Activated T-cell treated with anti-CD3 and anti-CD28 coated beads, Interleukin-2, amount 50 U/mL, for 24 hours (primary cell): Measurements from ENCODE around the gene CCDC201.

ENCODE experiments used
- DNase-seq: peaks from one replicate; pipeline ENCODE4 v3.0.0-alpha.2; 2020
- H3K27ac Mint-ChIP-seq: 2 replicates; pipeline ENCODE4 v1.8.0; 2020; ENCODE audit warnings: mild to moderate bottlenecking, mixed read lengths
- H3K27me3 Mint-ChIP-seq: 2 replicates; pipeline ENCODE4 v1.8.0; 2020; ENCODE audit warnings: mixed read lengths
- H3K36me3 Mint-ChIP-seq: 2 replicates; pipeline ENCODE4 v1.8.0; 2020; ENCODE audit warnings: low read depth, mixed read lengths
- H3K4me1 Mint-ChIP-seq: 2 replicates; pipeline ENCODE4 v1.8.0; 2020; ENCODE audit warnings: low read depth, mixed read lengths
- H3K4me3 Mint-ChIP-seq: 2 replicates; pipeline ENCODE4 v1.8.0; 2020; ENCODE audit warnings: mild to moderate bottlenecking, moderate library complexity, mixed read lengths
- H3K9me3 Mint-ChIP-seq: 2 replicates; pipeline ENCODE4 v1.8.0; 2020; ENCODE audit warnings: mixed read lengths

Gene CCDC201

GRCh38 chr7:45888993-45889366 is 16.1 kb upstream of the CCDC201 start:
- Mint-ChIP-seq H3K9me3 (no peaks in the 10 kb centered on the region), H3K36me3 (no peaks in the 10 kb centered on the region), H3K4me3 (no peak overlapping the region), H3K27me3 (peaks cover 81% of the 10 kb centered on the region), H3K4me1 (peaks cover 3% of the 10 kb centered on the region), H3K27ac (no peak overlapping the region)
- DNase-seq = no peak

DNA sequence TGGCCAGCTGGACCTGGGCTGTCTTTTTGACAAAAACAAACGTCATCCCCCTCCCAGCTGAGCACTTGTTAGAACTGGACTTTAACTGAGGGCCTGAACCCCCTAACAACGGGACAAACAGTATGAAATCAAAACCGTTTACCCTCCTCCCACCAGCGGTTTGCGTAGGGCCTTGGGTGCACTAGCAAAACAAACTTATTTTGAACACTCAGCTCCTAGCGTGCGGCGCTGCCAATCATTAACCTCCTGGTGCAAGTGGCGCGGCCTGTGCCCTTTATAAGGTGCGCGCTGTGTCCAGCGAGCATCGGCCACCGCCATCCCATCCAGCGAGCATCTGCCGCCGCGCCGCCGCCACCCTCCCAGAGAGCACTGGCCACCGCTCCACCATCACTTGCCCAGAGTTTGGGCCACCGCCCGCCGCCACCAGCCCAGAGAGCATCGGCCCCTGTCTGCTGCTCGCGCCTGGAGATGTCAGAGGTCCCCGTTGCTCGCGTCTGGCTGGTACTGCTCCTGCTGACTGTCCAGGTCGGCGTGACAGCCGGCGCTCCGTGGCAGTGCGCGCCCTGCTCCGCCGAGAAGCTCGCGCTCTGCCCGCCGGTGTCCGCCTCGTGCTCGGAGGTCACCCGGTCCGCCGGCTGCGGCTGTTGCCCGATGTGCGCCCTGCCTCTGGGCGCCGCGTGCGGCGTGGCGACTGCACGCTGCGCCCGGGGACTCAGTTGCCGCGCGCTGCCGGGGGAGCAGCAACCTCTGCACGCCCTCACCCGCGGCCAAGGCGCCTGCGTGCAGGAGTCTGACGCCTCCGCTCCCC is 15.5 kb upstream of the CCDC201 start, which contains the start of gene IGFBP1:
Gene IGFBP1 (plus strand): TSS at position 304 of the 808 bp plus-strand sequence. CDS start 165 bp downstream, at position 469.
- no peaks in the 10 kb centered on the region for H3K9me3 Mint-ChIP-seq
- H3K36me3 Mint-ChIP-seq = no peaks in the 10 kb centered on the region
- peak within 1 kb of the TSS; percentile 43 for H3K4me3 Mint-ChIP-seq
- peaks cover 76% of the 10 kb centered on the region for H3K27me3 Mint-ChIP-seq
- H3K4me1 Mint-ChIP-seq = peaks cover 3% of the 10 kb centered on the region
- H3K27ac Mint-ChIP-seq = no peak within 1 kb of the TSS
- no peak for DNase-seq

DNA sequence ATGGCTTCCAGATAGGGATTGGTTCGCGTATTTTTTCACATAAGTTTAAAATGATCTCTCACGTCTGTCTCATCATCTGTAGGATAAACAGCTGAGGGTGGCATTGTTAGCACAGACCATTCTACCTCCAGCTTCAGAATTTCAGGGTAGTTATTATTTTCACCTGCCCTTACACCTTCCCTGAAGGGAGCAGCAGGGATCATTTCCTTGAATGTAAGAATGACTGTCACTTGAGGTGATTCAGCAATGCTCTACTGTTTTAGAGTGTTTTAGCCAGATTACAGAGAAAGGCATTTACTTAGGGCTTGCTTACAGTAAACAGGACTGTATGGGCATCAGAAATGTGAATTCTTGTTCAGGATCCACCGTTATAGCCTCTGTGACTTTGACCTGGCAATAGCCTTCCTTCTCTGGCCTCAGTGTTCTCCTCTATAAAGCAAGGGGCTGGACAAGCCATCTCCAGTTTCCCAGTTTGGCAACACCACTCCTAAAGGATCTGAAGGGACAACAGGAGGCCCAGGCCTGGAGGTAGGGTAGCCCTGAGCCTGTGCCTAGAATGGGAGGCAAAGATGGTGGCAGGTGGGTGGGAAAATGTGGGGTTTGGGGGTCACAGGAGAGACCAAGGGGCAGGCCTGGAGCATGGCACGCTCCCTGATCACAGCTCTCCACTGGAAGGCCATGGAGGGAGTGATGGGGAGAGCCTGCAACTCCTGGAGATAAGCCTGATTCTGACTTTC is 14.2 kb upstream of the CCDC201 start:
- no peak overlapping the region for H3K27ac Mint-ChIP-seq
- peaks cover 3% of the 10 kb centered on the region for H3K4me1 Mint-ChIP-seq
- H3K36me3 Mint-ChIP-seq = no peaks in the 10 kb centered on the region
- H3K9me3 Mint-ChIP-seq = no peaks in the 10 kb centered on the region
- no peak for DNase-seq
- peaks cover 68% of the 10 kb centered on the region for H3K27me3 Mint-ChIP-seq
- H3K4me3 Mint-ChIP-seq = no peak overlapping the region

DNA sequence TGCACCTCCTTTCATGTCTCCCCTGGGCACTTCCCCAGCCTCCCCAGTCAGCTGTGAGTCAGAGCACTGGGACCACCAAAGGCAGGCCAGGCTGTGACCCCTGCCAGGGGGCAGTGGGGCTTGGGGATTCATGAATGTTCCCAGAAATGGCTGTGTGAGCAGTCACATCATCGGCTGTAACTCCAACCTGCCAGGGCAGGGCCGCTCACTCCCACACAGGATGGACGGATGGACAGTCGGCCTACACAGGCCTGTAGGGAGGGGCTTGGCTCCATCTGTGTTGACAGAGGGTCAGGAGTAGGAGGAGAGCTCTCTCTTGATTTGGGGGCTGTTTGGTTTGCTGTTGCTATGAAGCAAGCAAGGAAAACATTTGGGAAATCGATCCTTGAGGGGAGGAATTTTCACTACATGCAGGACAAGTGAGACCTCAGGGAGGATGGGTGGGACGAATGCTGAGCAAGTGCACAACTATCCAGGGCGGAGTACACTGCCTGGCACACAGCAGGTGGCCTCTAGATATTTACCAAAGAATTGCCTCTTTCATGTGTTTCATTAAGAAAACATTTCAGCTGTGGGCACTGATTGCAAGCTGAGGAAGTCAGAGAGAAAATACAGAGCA is 12.5 kb upstream of the CCDC201 start:
- no peak overlapping the region for H3K4me3 Mint-ChIP-seq
- H3K9me3 Mint-ChIP-seq = no peaks in the 10 kb centered on the region
- H3K36me3 Mint-ChIP-seq = no peaks in the 10 kb centered on the region
- no peak for DNase-seq
- peaks cover 56% of the 10 kb centered on the region for H3K27me3 Mint-ChIP-seq
- peaks cover 3% of the 10 kb centered on the region for H3K4me1 Mint-ChIP-seq
- no peak overlapping the region for H3K27ac Mint-ChIP-seq

- H3K36me3 Mint-ChIP-seq = no peaks in the 10 kb centered on the region
- H3K9me3 Mint-ChIP-seq = no peaks in the 10 kb centered on the region
- H3K27ac Mint-ChIP-seq = no peak overlapping the region
- H3K4me3 Mint-ChIP-seq = no peak overlapping the region
- peaks cover 3% of the 10 kb centered on the region for H3K4me1 Mint-ChIP-seq
- peaks cover 45% of the 10 kb centered on the region for H3K27me3 Mint-ChIP-seq
- no peak for DNase-seq
Measured at GRCh38 chr7:45884136-45884535, 11.3 kb upstream of the CCDC201 start.

DNA sequence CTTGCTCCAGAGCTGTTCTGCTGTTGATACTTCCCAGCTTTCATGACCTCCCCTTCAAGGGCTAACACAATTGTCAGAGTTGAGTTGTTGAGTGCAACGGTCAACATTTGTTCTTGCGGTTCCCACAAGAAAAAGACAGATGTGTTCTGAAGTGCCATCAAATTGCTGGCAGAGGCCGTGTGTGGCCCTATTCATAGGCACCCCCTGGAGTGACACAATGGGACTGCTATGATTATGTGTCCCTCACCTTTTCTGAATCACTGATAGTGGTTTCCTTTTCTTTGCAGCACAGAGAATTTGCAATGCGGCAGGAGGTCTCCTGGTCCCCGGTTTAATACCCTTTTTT is 9.6 kb upstream of the CCDC201 start:
- peaks cover 30% of the 10 kb centered on the region for H3K27me3 Mint-ChIP-seq
- no peak overlapping the region for H3K4me3 Mint-ChIP-seq
- no peak overlapping the region for H3K27ac Mint-ChIP-seq
- H3K4me1 Mint-ChIP-seq = no peaks in the 10 kb centered on the region
- no peak for DNase-seq
- H3K9me3 Mint-ChIP-seq = no peaks in the 10 kb centered on the region
- H3K36me3 Mint-ChIP-seq = no peaks in the 10 kb centered on the region

GRCh38 chr7:45881759-45882464 is 9.0 kb upstream of the CCDC201 start:
- Mint-ChIP-seq H3K27me3 (peaks cover 25% of the 10 kb centered on the region), H3K27ac (no peak overlapping the region), H3K4me1 (no peaks in the 10 kb centered on the region), H3K9me3 (peaks cover 4% of the 10 kb centered on the region), H3K36me3 (no peaks in the 10 kb centered on the region), H3K4me3 (no peak overlapping the region)
- no peak for DNase-seq

DNA sequence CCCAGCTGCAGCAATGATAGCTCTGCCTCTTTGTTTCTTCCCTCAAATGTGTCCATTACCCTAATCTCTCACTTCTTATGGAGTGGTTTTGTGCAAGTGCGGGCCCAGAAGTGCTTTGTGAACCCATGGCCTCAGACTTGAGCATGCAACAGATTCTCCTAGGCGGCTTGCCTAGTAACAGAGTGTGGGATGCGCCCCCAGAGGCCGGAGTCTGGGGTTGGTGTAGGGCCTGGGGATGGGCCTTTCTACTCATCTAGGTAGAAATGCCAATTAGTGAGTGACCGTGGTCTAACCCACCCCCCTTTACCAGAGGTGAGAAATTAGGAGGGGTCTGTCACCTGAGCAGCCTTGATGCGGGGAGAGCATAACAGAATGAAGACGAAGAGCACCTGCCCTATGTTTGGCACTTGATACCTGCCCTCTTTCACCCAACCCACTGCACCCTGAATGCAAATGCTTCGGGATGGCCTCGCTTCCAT is 8.4 kb upstream of the CCDC201 start:
- no peak overlapping the region for H3K27ac Mint-ChIP-seq
- H3K27me3 Mint-ChIP-seq = peaks cover 19% of the 10 kb centered on the region
- no peaks in the 10 kb centered on the region for H3K36me3 Mint-ChIP-seq
- no peak for DNase-seq
- no peak overlapping the region for H3K4me3 Mint-ChIP-seq
- peaks cover 4% of the 10 kb centered on the region for H3K9me3 Mint-ChIP-seq
- H3K4me1 Mint-ChIP-seq = no peaks in the 10 kb centered on the region

GRCh38 chr7:45880433-45880860 is 7.6 kb upstream of the CCDC201 start:
- H3K36me3 Mint-ChIP-seq = no peaks in the 10 kb centered on the region
- H3K9me3 Mint-ChIP-seq = peaks cover 4% of the 10 kb centered on the region

GRCh38 chr7:45878457-45879144 is 5.7 kb upstream of the CCDC201 start:
- Mint-ChIP-seq H3K9me3 (peaks cover 4% of the 10 kb centered on the region), H3K36me3 (no peaks in the 10 kb centered on the region), H3K4me1 (no peaks in the 10 kb centered on the region), H3K4me3 (no peak overlapping the region), H3K27me3 (peaks cover 2% of the 10 kb centered on the region), H3K27ac (no peak overlapping the region)
- no peak for DNase-seq

More at GRCh38 chr7:45880433-45880860, 7.6 kb upstream of the CCDC201 start:
- H3K27me3 Mint-ChIP-seq = peaks cover 14% of the 10 kb centered on the region
- no peak overlapping the region for H3K27ac Mint-ChIP-seq
- no peak overlapping the region for H3K4me3 Mint-ChIP-seq
- no peak for DNase-seq
- H3K4me1 Mint-ChIP-seq = no peaks in the 10 kb centered on the region

DNA sequence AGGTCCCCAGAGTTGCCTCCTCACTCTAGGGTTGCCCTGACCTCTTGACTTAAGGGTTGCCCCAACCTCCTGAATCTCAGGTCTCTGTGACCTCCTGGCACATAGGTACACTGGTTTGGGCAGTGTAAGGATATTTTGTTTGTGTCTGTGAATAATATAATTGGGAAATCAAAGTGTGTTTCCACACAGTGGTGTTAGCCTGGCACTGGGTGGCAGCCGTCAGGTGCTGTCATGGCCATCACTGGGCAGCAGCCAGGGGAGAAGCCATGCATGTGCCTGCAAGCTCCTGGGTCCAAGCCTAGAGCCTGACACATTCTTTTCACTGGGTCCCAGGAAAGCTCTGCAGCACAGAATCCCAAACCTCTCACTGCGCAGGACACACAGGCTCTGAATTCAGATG is 3.6 kb upstream of the CCDC201 start:
- no peak for DNase-seq
- Mint-ChIP-seq H3K36me3 (no peaks in the 10 kb centered on the region), H3K9me3 (peaks cover 4% of the 10 kb centered on the region), H3K4me1 (no peaks in the 10 kb centered on the region), H3K27ac (no peak overlapping the region), H3K4me3 (no peak overlapping the region), H3K27me3 (peaks cover 5% of the 10 kb centered on the region)

DNA sequence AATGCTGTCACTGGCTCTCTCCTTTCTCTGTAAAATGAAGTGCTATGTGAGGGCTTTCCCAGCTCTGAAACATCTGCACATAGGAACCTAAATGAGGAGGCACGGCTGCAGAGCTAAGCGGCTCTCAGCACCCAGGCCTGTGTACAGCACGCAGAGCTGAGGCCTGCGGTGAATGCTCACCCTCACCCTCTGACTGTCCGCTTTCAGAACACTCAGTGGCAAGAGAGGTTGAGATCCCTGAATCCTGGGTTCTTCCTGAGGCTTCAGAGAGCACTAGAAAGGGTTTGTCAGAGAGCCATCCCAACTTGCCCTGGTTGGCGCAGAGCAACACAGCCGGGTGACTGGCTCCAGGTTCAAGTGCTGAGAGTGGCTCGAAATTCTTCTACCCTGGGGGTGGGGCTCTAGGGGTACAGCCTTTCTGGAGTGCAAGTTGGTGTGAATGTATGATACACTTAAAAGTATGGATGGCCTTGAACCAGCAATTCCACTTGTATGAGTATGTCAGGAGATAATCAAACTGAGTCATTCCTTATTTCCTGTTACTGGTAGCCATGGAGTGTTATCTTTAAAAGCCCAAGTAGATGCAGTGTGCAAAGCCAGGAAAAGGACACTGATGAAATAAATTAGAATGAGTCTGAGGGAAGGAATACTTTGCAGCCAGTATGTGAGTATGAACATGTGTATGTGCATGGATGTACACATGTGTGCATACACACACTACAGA is 1.7 kb upstream of the CCDC201 start:
- no peaks in the 10 kb centered on the region for H3K4me1 Mint-ChIP-seq
- no peak overlapping the region for H3K27ac Mint-ChIP-seq
- DNase-seq = no peak
- no peaks in the 10 kb centered on the region for H3K36me3 Mint-ChIP-seq
- peaks cover 6% of the 10 kb centered on the region for H3K27me3 Mint-ChIP-seq
- peaks cover 4% of the 10 kb centered on the region for H3K9me3 Mint-ChIP-seq
- no peak overlapping the region for H3K4me3 Mint-ChIP-seq

GRCh38 chr7:45873355-45873754 is 473 bp upstream of the CCDC201 start:
- DNase-seq = no peak
- H3K27ac Mint-ChIP-seq = no peak overlapping the region
- peaks cover 4% of the 10 kb centered on the region for H3K9me3 Mint-ChIP-seq
- H3K27me3 Mint-ChIP-seq = peaks cover 12% of the 10 kb centered on the region
- H3K36me3 Mint-ChIP-seq = no peaks in the 10 kb centered on the region
- no peaks in the 10 kb centered on the region for H3K4me1 Mint-ChIP-seq
- H3K4me3 Mint-ChIP-seq = no peak overlapping the region
